ENCODE measurements around the gene TMEM63A.
"Not testable (repeated sequence)": the region's sequence is repeated elsewhere in the genome, so short reads cannot be mapped to it uniquely, and the experiment has no call there.

- TF ChIP-seq CTCF, POLR2A, POLR2AphosphoS5 (IDR thresholded peaks at IDR 0.05): not testable (repeated sequence)
These were observed 45.9 kb downstream of the TMEM63A start for GRCh38 chr1:225836296-225836695.

Measured in breast epithelium (tissue), 3 donors.